Breast epithelium (tissue), 3 donors: ENCODE data around the gene GLRX2.

Experiments used
- POLR2A ChIP-seq: fragments of 450-650 bp; IDR thresholded peaks from one replicate; pipeline ENCODE4 v1.6.1; 2016; ENCODE audit warnings: antibody characterized with exemption, mild to moderate bottlenecking, moderate library complexity
- TF ChIP-seq, protein P1 (sequence below), 3 donors: fragments of 450-650 bp; IDR thresholded peaks; one replicate each; pipeline ENCODE4 v1.5.1; 2016 to 2017; ENCODE audit warnings: antibody characterized with exemption in 3 of 3, mild to moderate bottlenecking in 3 of 3, moderate library complexity in 3 of 3

DNA sequence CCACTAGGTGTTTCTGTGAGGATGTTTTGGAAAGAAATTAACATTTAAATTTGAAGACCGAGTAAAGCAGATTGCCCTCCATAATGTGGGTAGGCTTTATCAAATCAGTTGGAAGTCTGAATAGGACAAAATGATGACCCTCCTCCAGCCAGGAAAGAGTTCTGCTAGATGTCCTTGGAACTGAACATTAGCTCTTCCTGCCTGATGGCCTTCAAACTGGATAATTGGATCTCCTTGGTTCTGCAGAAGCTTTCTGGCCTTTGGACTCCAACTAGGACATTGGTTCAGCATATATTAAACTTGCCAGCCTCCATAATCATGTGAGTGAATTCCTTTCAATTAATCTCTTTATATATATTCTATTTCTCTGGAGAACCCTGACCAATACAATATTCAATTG lies 4.4 kb upstream of the GLRX2 start:
- TF ChIP-seq, protein P1, sequence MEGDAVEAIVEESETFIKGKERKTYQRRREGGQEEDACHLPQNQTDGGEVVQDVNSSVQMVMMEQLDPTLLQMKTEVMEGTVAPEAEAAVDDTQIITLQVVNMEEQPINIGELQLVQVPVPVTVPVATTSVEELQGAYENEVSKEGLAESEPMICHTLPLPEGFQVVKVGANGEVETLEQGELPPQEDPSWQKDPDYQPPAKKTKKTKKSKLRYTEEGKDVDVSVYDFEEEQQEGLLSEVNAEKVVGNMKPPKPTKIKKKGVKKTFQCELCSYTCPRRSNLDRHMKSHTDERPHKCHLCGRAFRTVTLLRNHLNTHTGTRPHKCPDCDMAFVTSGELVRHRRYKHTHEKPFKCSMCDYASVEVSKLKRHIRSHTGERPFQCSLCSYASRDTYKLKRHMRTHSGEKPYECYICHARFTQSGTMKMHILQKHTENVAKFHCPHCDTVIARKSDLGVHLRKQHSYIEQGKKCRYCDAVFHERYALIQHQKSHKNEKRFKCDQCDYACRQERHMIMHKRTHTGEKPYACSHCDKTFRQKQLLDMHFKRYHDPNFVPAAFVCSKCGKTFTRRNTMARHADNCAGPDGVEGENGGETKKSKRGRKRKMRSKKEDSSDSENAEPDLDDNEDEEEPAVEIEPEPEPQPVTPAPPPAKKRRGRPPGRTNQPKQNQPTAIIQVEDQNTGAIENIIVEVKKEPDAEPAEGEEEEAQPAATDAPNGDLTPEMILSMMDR (IDR thresholded peaks at IDR 0.05), result no peak
- TF ChIP-seq POLR2A, result no peak
